Measurements from ENCODE around the gene AKAP10.
"Not testable (repeated sequence)": the region's sequence is repeated elsewhere in the genome, so short reads cannot be mapped to it uniquely, and the experiment has no call there.

Gene AKAP10

GRCh38 chr17:19975601-19976000, 2.0 kb downstream of the AKAP10 start:
- H3K27ac ChIP-seq, result no peak overlapping the region
- no peak for TF ChIP-seq CTCF (conservative IDR thresholded peaks at IDR 0.05)

- H3K27ac ChIP-seq, result no peak overlapping the region
- no peak for TF ChIP-seq CTCF (conservative IDR thresholded peaks at IDR 0.05)
Measured at GRCh38 chr17:19973156-19973555, 4.5 kb downstream of the AKAP10 start.

GRCh38 chr17:19962954-19963353, 14.7 kb downstream of the AKAP10 start:
- not testable (repeated sequence) for H3K27ac ChIP-seq

- TF ChIP-seq CTCF (conservative IDR thresholded peaks at IDR 0.05), result no peak
- H3K27ac ChIP-seq, result no peak overlapping the region
Measured at GRCh38 chr17:19958023-19958422, 19.6 kb downstream of the AKAP10 start.

GRCh38 chr17:19955099-19955498, 22.5 kb downstream of the AKAP10 start:
- no peak overlapping the region for H3K27ac ChIP-seq
- TF ChIP-seq CTCF (conservative IDR thresholded peaks at IDR 0.05), result no peak

GRCh38 chr17:19951411-19951810, 26.2 kb downstream of the AKAP10 start:
- H3K27ac ChIP-seq, result not testable (repeated sequence)

GRCh38 chr17:19950624-19951195, 26.9 kb downstream of the AKAP10 start:
- H3K27ac ChIP-seq, result not testable (repeated sequence)

GRCh38 chr17:19948116-19948943, 29.3 kb downstream of the AKAP10 start:
- peak overlapping the region; percentile 44 for H3K27ac ChIP-seq
- no peak for TF ChIP-seq CTCF (conservative IDR thresholded peaks at IDR 0.05)

GRCh38 chr17:19946921-19947320, 30.7 kb downstream of the AKAP10 start:
- TF ChIP-seq CTCF (conservative IDR thresholded peaks at IDR 0.05), result no peak
- no peak overlapping the region for H3K27ac ChIP-seq
